Breast epithelium (tissue), 3 donors: ENCODE measurements around the gene ZNF808.

Source experiments
- POLR2A ChIP-seq: fragments of 450-650 bp; IDR thresholded peaks from one replicate; pipeline ENCODE4 v1.6.1; 2016; ENCODE audit warnings: antibody characterized with exemption, mild to moderate bottlenecking, moderate library complexity
- POLR2AphosphoS5 ChIP-seq, 3 donors: sonication (generic); formaldehyde crosslinking; IDR thresholded peaks; one replicate each; pipeline ENCODE4 v1.6.1; 2017; ENCODE audit warnings: antibody characterized with exemption in 3 of 3
- TF ChIP-seq, protein P1 (sequence below), 3 donors: fragments of 450-650 bp; IDR thresholded peaks; one replicate each; pipeline ENCODE4 v1.5.1; 2016 to 2017; ENCODE audit warnings: antibody characterized with exemption in 3 of 3, mild to moderate bottlenecking in 3 of 3, moderate library complexity in 3 of 3

DNA sequence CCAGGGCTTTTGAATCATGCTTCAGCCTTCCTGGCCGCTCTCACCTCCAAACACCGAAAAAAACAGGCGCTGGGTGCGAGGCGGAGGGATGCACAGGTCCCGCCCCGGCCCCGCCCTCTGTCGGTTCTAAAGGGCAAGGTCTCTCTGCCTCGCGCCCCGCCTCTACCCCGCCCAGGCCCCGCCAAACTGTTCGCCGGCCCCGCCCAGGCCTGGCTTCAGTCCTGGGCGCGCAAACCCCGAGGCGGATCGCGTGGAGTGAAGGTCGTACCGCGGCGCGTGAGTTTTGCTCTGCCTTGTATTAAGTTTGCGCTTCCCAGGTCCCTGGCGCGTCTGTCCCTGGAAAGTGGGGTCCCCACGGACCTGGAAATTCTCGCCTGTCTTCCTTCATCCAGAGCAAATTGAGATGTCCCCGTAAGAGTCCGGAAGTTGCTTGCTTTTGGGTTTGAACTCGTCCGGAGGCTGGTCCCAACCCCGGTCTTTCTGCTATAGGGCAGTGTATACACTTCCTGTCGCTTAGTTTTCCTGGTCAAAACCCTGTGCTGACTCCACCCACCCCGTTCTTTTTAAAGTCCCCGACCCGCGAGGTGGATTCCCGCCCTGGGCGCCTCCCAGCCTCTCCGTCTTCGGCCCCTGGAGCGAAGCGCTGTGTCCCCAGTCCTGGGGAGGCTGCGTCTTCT lies 8.4 kb downstream of the ZNF808 start:
- TF ChIP-seq, protein P1, sequence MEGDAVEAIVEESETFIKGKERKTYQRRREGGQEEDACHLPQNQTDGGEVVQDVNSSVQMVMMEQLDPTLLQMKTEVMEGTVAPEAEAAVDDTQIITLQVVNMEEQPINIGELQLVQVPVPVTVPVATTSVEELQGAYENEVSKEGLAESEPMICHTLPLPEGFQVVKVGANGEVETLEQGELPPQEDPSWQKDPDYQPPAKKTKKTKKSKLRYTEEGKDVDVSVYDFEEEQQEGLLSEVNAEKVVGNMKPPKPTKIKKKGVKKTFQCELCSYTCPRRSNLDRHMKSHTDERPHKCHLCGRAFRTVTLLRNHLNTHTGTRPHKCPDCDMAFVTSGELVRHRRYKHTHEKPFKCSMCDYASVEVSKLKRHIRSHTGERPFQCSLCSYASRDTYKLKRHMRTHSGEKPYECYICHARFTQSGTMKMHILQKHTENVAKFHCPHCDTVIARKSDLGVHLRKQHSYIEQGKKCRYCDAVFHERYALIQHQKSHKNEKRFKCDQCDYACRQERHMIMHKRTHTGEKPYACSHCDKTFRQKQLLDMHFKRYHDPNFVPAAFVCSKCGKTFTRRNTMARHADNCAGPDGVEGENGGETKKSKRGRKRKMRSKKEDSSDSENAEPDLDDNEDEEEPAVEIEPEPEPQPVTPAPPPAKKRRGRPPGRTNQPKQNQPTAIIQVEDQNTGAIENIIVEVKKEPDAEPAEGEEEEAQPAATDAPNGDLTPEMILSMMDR (IDR thresholded peaks at IDR 0.05), result no peak
- TF ChIP-seq POLR2AphosphoS5 (IDR thresholded peaks at IDR 0.05), result no peak
- TF ChIP-seq POLR2A, result no peak
